HS-27A (cell line): ENCODE measurements around the gene ATG4B.

ENCODE experiments used
- DNase-seq: peaks from one replicate; pipeline ENCODE4 v3.0.0-alpha.2; 2012; ENCODE audit warnings: low read depth, missing footprints

The ATG4B gene

GRCh38 chr2:241666627-241667400, 29.3 kb downstream of the ATG4B start:
- no peak for DNase-seq

- no peak for DNase-seq
Measured at GRCh38 chr2:241668354-241668753, 30.9 kb downstream of the ATG4B start.

- no peak for DNase-seq
Measured at GRCh38 chr2:241668839-241669238, 31.3 kb downstream of the ATG4B start.

GRCh38 chr2:241670333-241671110, 33.0 kb downstream of the ATG4B start:
- DNase-seq = no peak

- DNase-seq = no peak
Measured at GRCh38 chr2:241671457-241672240, 34.2 kb downstream of the ATG4B start.

- no peak for DNase-seq
Measured at GRCh38 chr2:241672243-241673188, 35.0 kb downstream of the ATG4B start.

- no peak for DNase-seq
Measured at GRCh38 chr2:241673189-241673663, 35.7 kb downstream of the ATG4B start.

GRCh38 chr2:241673797-241674725, 36.6 kb downstream of the ATG4B start:
- DNase-seq = no peak

GRCh38 chr2:241675885-241676284, 38.4 kb downstream of the ATG4B start:
- DNase-seq = no peak

- DNase-seq = no peak
Measured at GRCh38 chr2:241676665-241677064, 39.2 kb downstream of the ATG4B start.

GRCh38 chr2:241677392-241677791, 39.9 kb downstream of the ATG4B start:
- DNase-seq = no peak

GRCh38 chr2:241678307-241678706, 40.8 kb downstream of the ATG4B start:
- no peak for DNase-seq

- no peak for DNase-seq
Measured at GRCh38 chr2:241678784-241679540, 41.5 kb downstream of the ATG4B start.

GRCh38 chr2:241680044-241680443, 42.6 kb downstream of the ATG4B start:
- DNase-seq = no peak

GRCh38 chr2:241680827-241681599, 43.5 kb downstream of the ATG4B start:
- no peak for DNase-seq

- no peak for DNase-seq
Measured at GRCh38 chr2:241686324-241686649, 48.8 kb downstream of the ATG4B start.

GRCh38 chr2:241686650-241687425, 49.3 kb downstream of the ATG4B start, which contains the start of gene DTYMK:
DTYMK (minus strand) TSS chr2:241686815; CDS start chr2:241686783, 32 bp downstream.
- DNase-seq = no peak

- DNase-seq = no peak
Measured at GRCh38 chr2:241689306-241689705, 51.8 kb downstream of the ATG4B start.
